Right cardiac atrium (tissue), 5 donors: ENCODE measurements around the gene AR. TPM values are rescaled to one million over a fixed set of nuclear protein-coding genes. Genes with fewer than 3 reads are reported as not detected.

Experiments
- ATAC-seq, 2 donors: fragments of 200-7000 bp; cut with Tn5 transposase; one replicate each; pipeline versions ENCODE4 v1.8.0 to v1.9.1; 2020; ENCODE audit warnings: moderate library complexity in 2 of 2, mild to moderate bottlenecking in 1 of 2
- DNase-seq, 3 donors: peaks; one replicate each; pipeline ENCODE4 v3.0.0-alpha.2; 2020
- H3K27ac ChIP-seq: one replicate; pipeline ENCODE4 v1.5.1; 2013; ENCODE audit warnings: mild to moderate bottlenecking, low read length, control low read depth, moderate library complexity
- H3K27me3 ChIP-seq: one replicate; pipeline ENCODE4 v1.6.1; 2013; ENCODE audit not compliant: control insufficient read depth, insufficient read depth
- H3K4me1 ChIP-seq: one replicate; pipeline ENCODE4 v1.6.1; 2013; ENCODE audit warnings: low read length; ENCODE audit not compliant: control insufficient read depth, insufficient read depth
- H3K4me3 ChIP-seq: one replicate; pipeline ENCODE4 v1.5.1; 2013; ENCODE audit warnings: low read length, control low read depth
- H3K9me3 ChIP-seq: one replicate; pipeline ENCODE4 v1.6.1; 2013; ENCODE audit warnings: low read length; ENCODE audit not compliant: control insufficient read depth
- WGBS: extraction: QIAGEN DNeasy Blood & Tissue Kit; methylation state at CpG from one replicate; pipeline ENCODE4 v1.1.7; 2013; 5-methylcytosine and 5-hydroxymethylcytosine counted together
- intact Hi-C, 4 donors: fragments of 100-400 bp; cut with DNase I; formaldehyde crosslinking; loops; one replicate each; pipeline versions ENCODE4 v1.11.0 to v1.14.0; 2022 to 2023
- polyA plus RNA-seq: library from polyadenylated mRNA; stranded (reverse); fragments of 200-250 nt; gene quantifications from one replicate; pipeline ENCODE4 v1.2.3, GENCODE V29; 2013
- total RNA-seq, 4 donors: library from RNA; stranded (reverse); fragmentation: NEBNext Ultra II Directional; extraction: Animal tissue kit (Norgen Biotek cat#: 25700); gene quantifications; one replicate each; pipeline ENCODE4 v1.2.1, GENCODE V29; 2021
- donor health status: healthy with polysubstance abuse.
- donor health status: DM: no; HTN: yes; CAD: no.
- donor health status: DM: no; HTN: no; CAD: no.
- donor health status: DM: no; HTN: yes; CAD: no; lungs with severe emphysema.
- donor health status: DM: yes; HTN: yes; CAD: no.

Gene AR
- total and polyA plus RNA-seq, 5 donors, result 3.4 to 20.5 (median 14.5) TPM

GRCh38 chrX:67568769-67569168, 24.9 kb downstream of the AR start:
- WGBS, result 48% methylated on average over 5 of the region's 5 CpGs
- Histone ChIP-seq H3K4me1 (peaks cover 7% of the 10 kb centered on the region), H3K4me3 (no peak overlapping the region), H3K27ac (peak overlapping the region; percentile 45), H3K27me3 (no peaks in the 10 kb centered on the region), H3K9me3 (no peaks in the 10 kb centered on the region)
- ATAC-seq, result peak; percentile 66 to 71
- peak in 1 of 3 donors; percentile 32 for DNase-seq
- intact Hi-C loops, result no loop called here

GRCh38 chrX:67570839-67571238, 27.0 kb downstream of the AR start:
- ATAC-seq (no peak), DNase-seq (no peak)
- Histone ChIP-seq H3K4me1 (peaks cover 9% of the 10 kb centered on the region), H3K27ac (no peak overlapping the region), H3K27me3 (no peaks in the 10 kb centered on the region), H3K4me3 (no peak overlapping the region), H3K9me3 (no peaks in the 10 kb centered on the region)
- intact Hi-C loops, result no loop called here

- intact Hi-C loops, result no loop called here
- Histone ChIP-seq H3K27ac (no peak overlapping the region), H3K9me3 (no peaks in the 10 kb centered on the region), H3K4me3 (no peak overlapping the region), H3K4me1 (peaks cover 4% of the 10 kb centered on the region), H3K27me3 (no peaks in the 10 kb centered on the region)
- WGBS, result 29% methylated on average over 2 of the region's 2 CpGs
- no peak for ATAC-seq
- DNase-seq, result no peak
These were observed 30.9 kb downstream of the AR start for GRCh38 chrX:67574696-67575095.

GRCh38 chrX:67582436-67582835, 38.6 kb downstream of the AR start:
- intact Hi-C loops, result no loop called here
- ATAC-seq, result no peak
- Histone ChIP-seq H3K27me3 (no peaks in the 10 kb centered on the region), H3K4me1 (no peaks in the 10 kb centered on the region), H3K9me3 (no peaks in the 10 kb centered on the region), H3K27ac (no peak overlapping the region), H3K4me3 (no peak overlapping the region)
- WGBS, result 77% methylated on average over 4 of the region's 4 CpGs
- DNase-seq, result no peak

- ATAC-seq, result no peak
- Histone ChIP-seq H3K27ac (no peak overlapping the region), H3K4me1 (peaks cover 3% of the 10 kb centered on the region), H3K4me3 (no peak overlapping the region), H3K9me3 (no peaks in the 10 kb centered on the region), H3K27me3 (no peaks in the 10 kb centered on the region)
- intact Hi-C loops, result no loop called here
- WGBS, result 72% methylated on average over 1 of the region's 1 CpG
- DNase-seq, result no peak
These were observed 39.4 kb downstream of the AR start for GRCh38 chrX:67583171-67583570.

- intact Hi-C loops, result no loop called here
- peaks cover 3% of the 10 kb centered on the region for H3K4me1 ChIP-seq
- no peak overlapping the region for H3K27ac ChIP-seq
- H3K9me3 ChIP-seq, result no peaks in the 10 kb centered on the region
- no peak overlapping the region for H3K4me3 ChIP-seq
- no peaks in the 10 kb centered on the region for H3K27me3 ChIP-seq
- ATAC-seq, result no peak
- 73% methylated on average over 3 of the region's 3 CpGs for WGBS
- DNase-seq, result no peak
These were observed 41.6 kb downstream of the AR start for GRCh38 chrX:67585401-67585800.

GRCh38 chrX:67587946-67588624, 44.3 kb downstream of the AR start:
- H3K27me3 ChIP-seq, result no peaks in the 10 kb centered on the region
- ATAC-seq (peak in 1 of 2 donors; percentile 50), DNase-seq (peak in 1 of 3 donors; percentile 21)
- H3K4me1 ChIP-seq, result peaks cover 3% of the 10 kb centered on the region
- no peak overlapping the region for H3K4me3 ChIP-seq
- WGBS, result 73% methylated on average over 3 of the region's 3 CpGs
- no peaks in the 10 kb centered on the region for H3K9me3 ChIP-seq
- peak overlapping the region; percentile 27 for H3K27ac ChIP-seq
- intact Hi-C loops, result no loop called here

- Histone ChIP-seq H3K27ac (no peak overlapping the region), H3K9me3 (no peaks in the 10 kb centered on the region), H3K4me3 (no peak overlapping the region), H3K4me1 (peaks cover 2% of the 10 kb centered on the region), H3K27me3 (no peaks in the 10 kb centered on the region)
- WGBS, result 60% methylated on average over 3 of the region's 3 CpGs
- intact Hi-C loops, result no loop called here
- ATAC-seq (no peak), DNase-seq (no peak)
These were observed 53.3 kb downstream of the AR start for GRCh38 chrX:67596839-67597790.

- WGBS, result 98% methylated on average over 3 of the region's 3 CpGs
These were observed 55.7 kb downstream of the AR start for GRCh38 chrX:67599532-67599931.

GRCh38 chrX:67601771-67602170, 58.0 kb downstream of the AR start:
- ATAC-seq, result no peak
- Histone ChIP-seq H3K27me3 (no peaks in the 10 kb centered on the region), H3K4me3 (no peak overlapping the region), H3K27ac (no peak overlapping the region), H3K9me3 (no peaks in the 10 kb centered on the region), H3K4me1 (peaks cover 2% of the 10 kb centered on the region)
- 92% methylated on average over 1 of the region's 1 CpG for WGBS
- no peak for DNase-seq
- intact Hi-C loops, result no loop called here

More at GRCh38 chrX:67599532-67599931, 55.7 kb downstream of the AR start:
- no peak for ATAC-seq
- Histone ChIP-seq H3K9me3 (no peaks in the 10 kb centered on the region), H3K4me1 (peaks cover 2% of the 10 kb centered on the region), H3K27me3 (no peaks in the 10 kb centered on the region), H3K4me3 (no peak overlapping the region), H3K27ac (no peak overlapping the region)
- intact Hi-C loops, result no loop called here
- no peak for DNase-seq

GRCh38 chrX:67604979-67605703, 61.3 kb downstream of the AR start:
- DNase-seq, result no peak
- Histone ChIP-seq H3K27ac (no peak overlapping the region), H3K4me1 (no peaks in the 10 kb centered on the region), H3K9me3 (no peaks in the 10 kb centered on the region), H3K4me3 (no peak overlapping the region), H3K27me3 (no peaks in the 10 kb centered on the region)
- peak; percentile 59 to 64 for ATAC-seq
- WGBS, result 64% methylated on average over 3 of the region's 3 CpGs
- intact Hi-C loops, result no loop called here
